Ascending aorta (tissue), 2 donors: ENCODE data around the gene CCDC13. TPM values are rescaled to one million over a fixed set of nuclear protein-coding genes. Genes with fewer than 3 reads are reported as not detected.

Source experiments
- DNase-seq, 2 donors: peaks; one replicate each; pipeline ENCODE4 v3.0.0-alpha.2; 2019; ENCODE audit warnings: low spot score in 2 of 2
- H3K27ac ChIP-seq, 2 donors: fragments of 200-600 bp; sonication (generic); one replicate each; pipeline ENCODE4 v1.5.1; 2016 to 2017; ENCODE audit warnings: mild to moderate bottlenecking in 1 of 2
- H3K27me3 ChIP-seq: fragments of 200-600 bp; sonication (generic); one replicate; pipeline ENCODE4 v1.5.1; 2017
- H3K36me3 ChIP-seq, 2 donors: fragments of 200-600 bp; sonication (generic); one replicate each; pipeline ENCODE4 v1.5.1; 2016
- H3K4me1 ChIP-seq, 2 donors: fragments of 200-600 bp; sonication (generic); one replicate each; pipeline ENCODE4 v1.5.1; 2016 to 2017; ENCODE audit warnings: mild to moderate bottlenecking in 1 of 2
- H3K4me3 ChIP-seq, 2 donors: fragments of 200-600 bp; sonication (generic); one replicate each; pipeline ENCODE4 v1.5.1; 2016 to 2017; ENCODE audit warnings: mild to moderate bottlenecking in 1 of 2
- H3K9me3 ChIP-seq, 2 donors: fragments of 200-600 bp; sonication (generic); one replicate each; pipeline ENCODE4 v1.5.1; 2016
- CTCF ChIP-seq, 3 experiments: fragments of 200-600 bp in 2 of 3; fragments of 450-650 bp in 1 of 3; sonication (generic) in 2 of 3; IDR thresholded peaks; one replicate each; pipeline ENCODE4 v1.5.1; 2016 to 2019; ENCODE audit warnings: antibody characterized with exemption in 3 of 3, mild to moderate bottlenecking in 1 of 3, moderate library complexity in 1 of 3
- intact Hi-C: fragments of 100-400 bp; cut with DNase I; formaldehyde crosslinking; loops from one replicate; pipeline ENCODE4 v1.15.1; 2023
- total RNA-seq: library from RNA; depleted of rRNA; stranded (reverse); fragments of >200 nt; gene quantifications from one replicate; pipeline ENCODE4 v1.1.0, GENCODE V29; 2016

Gene CCDC13
- total RNA-seq, 1 donor from 2014 or later = 2.1 TPM

GRCh38 chr3:42742259-42742658 is 30.8 kb downstream of the CCDC13 start:
- DNase-seq = no peak
- Histone ChIP-seq H3K4me3 (no peak overlapping the region), H3K36me3 (no peaks in the 10 kb centered on the region), H3K4me1 (peaks cover 10 to 34% of the 10 kb centered on the region in 2 donors), H3K27ac (peak overlapping the region; percentile 2 to 12), H3K27me3 (no peaks in the 10 kb centered on the region), H3K9me3 (no peaks in the 10 kb centered on the region)
- intact Hi-C loops = no loop called here
- TF ChIP-seq CTCF (IDR thresholded peaks at IDR 0.05) = no peak

GRCh38 chr3:42741796-42742195 is 31.3 kb downstream of the CCDC13 start:
- H3K4me3 ChIP-seq = no peak overlapping the region
- no peak for DNase-seq
- TF ChIP-seq CTCF (IDR thresholded peaks at IDR 0.05) = no peak
- peak overlapping the region; percentile 2 to 12 for H3K27ac ChIP-seq
- H3K27me3 ChIP-seq = no peaks in the 10 kb centered on the region
- H3K36me3 ChIP-seq = no peaks in the 10 kb centered on the region
- intact Hi-C loops = no loop called here
- H3K4me1 ChIP-seq = peaks cover 6 to 30% of the 10 kb centered on the region in 2 donors
- no peaks in the 10 kb centered on the region for H3K9me3 ChIP-seq

- no peak for TF ChIP-seq CTCF (IDR thresholded peaks at IDR 0.05)
- DNase-seq = peak; percentile 76 to 88
- Histone ChIP-seq H3K4me1 (peaks cover 0 to 14% of the 10 kb centered on the region in 2 donors), H3K27me3 (no peaks in the 10 kb centered on the region), H3K9me3 (no peaks in the 10 kb centered on the region), H3K4me3 (no peak overlapping the region), H3K36me3 (no peaks in the 10 kb centered on the region), H3K27ac (peak overlapping the region; percentile 72 to 73)
- intact Hi-C loops = no loop called here
These were observed 33.5 kb downstream of the CCDC13 start for GRCh38 chr3:42739401-42740158.

GRCh38 chr3:42736531-42736930 is 36.5 kb downstream of the CCDC13 start:
- intact Hi-C loops = no loop called here
- no peak for TF ChIP-seq CTCF (IDR thresholded peaks at IDR 0.05)
- H3K4me1 ChIP-seq = peaks cover 0 to 10% of the 10 kb centered on the region in 2 donors
- no peaks in the 10 kb centered on the region for H3K9me3 ChIP-seq
- no peak overlapping the region for H3K27ac ChIP-seq
- no peak for DNase-seq
- H3K4me3 ChIP-seq = no peak overlapping the region
- no peaks in the 10 kb centered on the region for H3K36me3 ChIP-seq
- no peaks in the 10 kb centered on the region for H3K27me3 ChIP-seq

GRCh38 chr3:42736081-42736480 is 37.0 kb downstream of the CCDC13 start:
- no peak for TF ChIP-seq CTCF (IDR thresholded peaks at IDR 0.05)
- no peak overlapping the region for H3K4me3 ChIP-seq
- no peaks in the 10 kb centered on the region for H3K9me3 ChIP-seq
- H3K36me3 ChIP-seq = no peaks in the 10 kb centered on the region
- H3K27ac ChIP-seq = no peak overlapping the region
- intact Hi-C loops = no loop called here
- H3K27me3 ChIP-seq = no peaks in the 10 kb centered on the region
- no peak for DNase-seq
- peaks cover 0 to 10% of the 10 kb centered on the region in 2 donors for H3K4me1 ChIP-seq
